Measurements from ENCODE around the gene AFAP1.

DNA sequence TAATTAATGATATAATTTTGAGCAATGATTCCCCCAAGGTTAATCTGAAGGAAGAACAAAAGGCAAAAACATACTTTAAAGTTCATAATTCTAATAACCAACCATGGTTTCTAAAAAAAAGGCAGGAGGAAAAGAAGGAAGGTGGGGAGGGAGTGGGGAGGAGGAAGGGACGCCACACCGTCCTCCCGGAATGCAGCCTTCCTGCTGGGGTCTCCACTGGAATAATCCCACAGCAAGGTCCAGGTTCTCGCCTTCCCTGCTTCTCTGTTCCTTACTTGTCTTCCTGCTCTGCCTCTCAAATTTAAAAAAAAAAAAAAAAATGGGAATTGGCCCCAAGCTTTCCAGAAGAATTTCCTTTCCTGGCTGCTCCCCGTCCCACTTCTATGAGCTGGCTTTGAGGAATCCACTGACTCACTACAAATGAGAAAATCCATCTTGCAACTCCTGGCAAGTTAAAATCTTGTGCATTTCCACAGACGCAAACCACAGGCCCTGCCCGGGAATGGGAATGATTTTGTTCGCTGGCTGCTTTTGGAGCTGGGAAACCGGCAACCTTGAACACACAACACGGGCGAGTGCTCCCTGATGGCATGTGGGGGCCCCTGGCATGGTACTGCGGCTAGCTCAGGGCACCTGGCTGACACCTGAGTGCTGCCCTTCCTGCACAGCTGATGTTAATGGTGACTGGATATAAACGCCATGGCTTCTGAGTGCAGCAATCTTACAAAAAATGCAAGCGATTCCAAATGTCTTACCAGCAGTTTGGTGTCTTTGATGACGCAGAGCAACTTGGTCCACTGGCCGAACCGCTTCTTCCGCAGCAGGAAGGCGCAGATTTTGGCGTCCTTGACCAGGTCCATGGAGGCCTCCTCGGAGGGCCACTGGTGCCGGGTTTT lies 97.0 kb downstream of the AFAP1 start:
- no peak for TF ChIP-seq POLR2A (IDR thresholded peaks at IDR 0.05; ENCODE audit: control extremely low read depth in 1 of 2, low read depth in 2 of 2, low read length in 2 of 2)
- TF ChIP-seq, protein P1, sequence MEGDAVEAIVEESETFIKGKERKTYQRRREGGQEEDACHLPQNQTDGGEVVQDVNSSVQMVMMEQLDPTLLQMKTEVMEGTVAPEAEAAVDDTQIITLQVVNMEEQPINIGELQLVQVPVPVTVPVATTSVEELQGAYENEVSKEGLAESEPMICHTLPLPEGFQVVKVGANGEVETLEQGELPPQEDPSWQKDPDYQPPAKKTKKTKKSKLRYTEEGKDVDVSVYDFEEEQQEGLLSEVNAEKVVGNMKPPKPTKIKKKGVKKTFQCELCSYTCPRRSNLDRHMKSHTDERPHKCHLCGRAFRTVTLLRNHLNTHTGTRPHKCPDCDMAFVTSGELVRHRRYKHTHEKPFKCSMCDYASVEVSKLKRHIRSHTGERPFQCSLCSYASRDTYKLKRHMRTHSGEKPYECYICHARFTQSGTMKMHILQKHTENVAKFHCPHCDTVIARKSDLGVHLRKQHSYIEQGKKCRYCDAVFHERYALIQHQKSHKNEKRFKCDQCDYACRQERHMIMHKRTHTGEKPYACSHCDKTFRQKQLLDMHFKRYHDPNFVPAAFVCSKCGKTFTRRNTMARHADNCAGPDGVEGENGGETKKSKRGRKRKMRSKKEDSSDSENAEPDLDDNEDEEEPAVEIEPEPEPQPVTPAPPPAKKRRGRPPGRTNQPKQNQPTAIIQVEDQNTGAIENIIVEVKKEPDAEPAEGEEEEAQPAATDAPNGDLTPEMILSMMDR (IDR thresholded peaks at IDR 0.05; ENCODE audit: control extremely low read depth in 1 of 3, insufficient read depth in 1 of 3, low read depth in 1 of 3, low read length in 3 of 3): no peak
- TF ChIP-seq SUZ12 (IDR thresholded peaks at IDR 0.05; ENCODE audit: low read length): no peak
- TF ChIP-seq EZH2 (IDR thresholded peaks at IDR 0.05; ENCODE audit: low read depth, low read length, severe bottlenecking): no peak
- no peak for TF ChIP-seq MAX (IDR thresholded peaks at IDR 0.05)
- TF ChIP-seq EGR1 (IDR thresholded peaks at IDR 0.05; ENCODE audit: borderline replicate concordance, low read depth, low read length): no peak
- no peak for TF ChIP-seq SIX5 (IDR thresholded peaks at IDR 0.05; ENCODE audit: low read depth, low read length)
- no peak for TF ChIP-seq CHD1 (IDR thresholded peaks at IDR 0.05; ENCODE audit: low read depth, low read length)
- TF ChIP-seq ASH2L (IDR thresholded peaks at IDR 0.05; ENCODE audit: low read length): no peak

Data from H1 (cell line).